ENCODE data around the gene DCLK1. TPM values are rescaled to one million over a fixed set of nuclear protein-coding genes. Genes with fewer than 3 reads are reported as not detected.
A peak's percentile ranks its signal among the peaks of the same experiment; 100 is the strongest.

Gene DCLK1
- total RNA-seq, 1 donor from 2014 or later, result 22.4 TPM

- Mint-ChIP-seq H3K36me3 (ENCODE audit: low read depth) (peaks cover 4% of the 10 kb centered on the region), H3K27me3 (ENCODE audit: low read depth) (no peaks in the 10 kb centered on the region), H3K4me3 (no peak overlapping the region), H3K4me1 (peaks cover 10% of the 10 kb centered on the region), H3K27ac (ENCODE audit: unreplicated experiment) (peak overlapping the region; percentile 44), H3K9me3 (no peaks in the 10 kb centered on the region)
- no peak for TF ChIP-seq CTCF (conservative IDR thresholded peaks at IDR 0.05)
- no peak for DNase-seq (ENCODE audit: low read depth, low spot score)
These were observed 306.4 kb downstream of the DCLK1 start for GRCh38 chr13:35824825-35825224.

GRCh38 chr13:35824395-35824794, 306.8 kb downstream of the DCLK1 start:
- H3K9me3 Mint-ChIP-seq, result no peaks in the 10 kb centered on the region
- no peak for DNase-seq (ENCODE audit: low read depth, low spot score)
- peaks cover 4% of the 10 kb centered on the region for H3K36me3 Mint-ChIP-seq (ENCODE audit: low read depth)
- H3K27me3 Mint-ChIP-seq (ENCODE audit: low read depth), result no peaks in the 10 kb centered on the region
- TF ChIP-seq CTCF (conservative IDR thresholded peaks at IDR 0.05), result no peak
- H3K4me3 Mint-ChIP-seq, result no peak overlapping the region
- H3K4me1 Mint-ChIP-seq, result peaks cover 10% of the 10 kb centered on the region
- no peak overlapping the region for H3K27ac Mint-ChIP-seq (ENCODE audit: unreplicated experiment)

GRCh38 chr13:35822666-35823065, 308.5 kb downstream of the DCLK1 start:
- H3K9me3 Mint-ChIP-seq, result no peaks in the 10 kb centered on the region
- H3K36me3 Mint-ChIP-seq (ENCODE audit: low read depth), result peaks cover 4% of the 10 kb centered on the region
- H3K4me3 Mint-ChIP-seq, result no peak overlapping the region
- no peaks in the 10 kb centered on the region for H3K27me3 Mint-ChIP-seq (ENCODE audit: low read depth)
- TF ChIP-seq CTCF (conservative IDR thresholded peaks at IDR 0.05), result no peak
- peaks cover 10% of the 10 kb centered on the region for H3K4me1 Mint-ChIP-seq
- H3K27ac Mint-ChIP-seq (ENCODE audit: unreplicated experiment), result no peak overlapping the region
- DNase-seq (ENCODE audit: low read depth, low spot score), result no peak

- no peaks in the 10 kb centered on the region for H3K27me3 Mint-ChIP-seq (ENCODE audit: low read depth)
- H3K36me3 Mint-ChIP-seq (ENCODE audit: low read depth), result peaks cover 4% of the 10 kb centered on the region
- DNase-seq (ENCODE audit: low read depth, low spot score), result no peak
- no peak overlapping the region for H3K27ac Mint-ChIP-seq (ENCODE audit: unreplicated experiment)
- peaks cover 10% of the 10 kb centered on the region for H3K4me1 Mint-ChIP-seq
- TF ChIP-seq CTCF (conservative IDR thresholded peaks at IDR 0.05), result peak; percentile 81
- no peak overlapping the region for H3K4me3 Mint-ChIP-seq
- no peaks in the 10 kb centered on the region for H3K9me3 Mint-ChIP-seq
These were observed 312.5 kb downstream of the DCLK1 start for GRCh38 chr13:35818633-35819067.

GRCh38 chr13:35817642-35818607, 313.3 kb downstream of the DCLK1 start:
- Mint-ChIP-seq H3K4me3 (no peak overlapping the region), H3K4me1 (peaks cover 5% of the 10 kb centered on the region), H3K9me3 (no peaks in the 10 kb centered on the region), H3K27me3 (ENCODE audit: low read depth) (no peaks in the 10 kb centered on the region), H3K36me3 (ENCODE audit: low read depth) (peaks cover 4% of the 10 kb centered on the region), H3K27ac (ENCODE audit: unreplicated experiment) (no peak overlapping the region)
- TF ChIP-seq CTCF (conservative IDR thresholded peaks at IDR 0.05), result no peak
- no peak for DNase-seq (ENCODE audit: low read depth, low spot score)
